HuH-7 (cell line): ENCODE measurements around the gene ANKIB1.

Experiments
- DNase-seq: peaks from one replicate; pipeline ENCODE4 v3.0.0; 2011; ENCODE audit warnings: low spot score

Gene ANKIB1

DNA sequence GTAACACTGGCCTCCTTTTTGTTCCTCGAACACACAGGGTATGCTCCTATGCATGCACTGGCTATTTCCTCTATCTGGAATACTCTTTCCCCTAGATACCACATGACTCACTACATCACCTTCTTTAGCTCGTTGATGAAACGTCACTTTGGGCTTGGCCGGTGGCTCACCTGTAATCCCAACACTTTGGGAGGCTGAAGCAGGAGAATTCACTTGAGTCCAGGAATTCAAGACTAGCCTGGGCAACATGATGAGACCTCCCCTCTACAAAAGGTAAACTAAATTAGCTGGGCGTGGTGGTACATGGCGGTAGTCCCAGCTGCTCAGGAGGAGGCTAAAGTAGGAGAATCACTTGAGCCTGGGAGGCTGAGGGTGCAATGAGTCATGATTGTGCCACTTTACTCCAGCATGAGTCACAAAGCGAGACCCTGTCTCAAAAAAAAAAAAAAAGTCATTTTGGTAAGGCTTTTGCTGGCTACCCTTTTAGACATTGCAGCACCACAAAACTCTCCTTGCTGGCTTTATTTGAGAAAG, 14.5 kb downstream of the ANKIB1 start:
- no peak for DNase-seq

DNA sequence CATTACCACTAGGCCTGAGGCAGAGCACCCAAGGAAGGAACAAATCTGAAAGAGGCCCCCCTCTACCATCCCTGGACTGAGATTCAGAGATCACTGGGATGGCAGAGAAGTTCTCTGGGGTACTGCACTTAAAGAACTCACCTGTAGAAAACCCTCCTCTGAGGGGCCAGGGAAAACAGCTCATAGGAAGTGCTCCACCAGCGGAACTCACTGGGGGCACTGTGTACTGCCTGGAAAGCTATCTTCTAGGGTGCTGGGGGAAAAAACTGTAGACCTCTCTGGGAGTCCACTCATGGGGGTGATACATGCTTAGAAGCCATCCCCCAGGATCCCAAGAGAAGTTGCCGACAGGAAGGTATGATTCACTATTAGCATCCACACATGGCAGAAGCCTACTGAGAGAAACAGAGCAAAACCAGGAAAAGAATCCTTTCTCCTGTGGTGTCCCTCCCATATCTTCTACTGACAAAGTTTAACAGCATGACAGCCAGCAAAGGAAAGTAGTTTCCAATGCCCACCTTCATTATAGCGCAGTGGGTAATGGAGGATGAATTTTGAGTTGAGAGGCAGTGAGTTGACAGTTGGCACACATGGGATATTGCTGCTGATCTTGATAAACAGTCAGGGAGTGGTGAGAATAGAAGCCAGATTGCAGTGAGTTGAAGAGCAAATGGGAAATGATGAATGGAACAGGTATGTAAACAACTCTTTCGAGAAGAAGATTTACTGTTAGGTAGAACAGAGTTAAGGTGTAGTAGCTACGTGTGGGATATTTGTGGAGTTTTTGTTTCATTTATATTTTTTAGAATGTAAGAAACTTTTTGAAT, 20.9 kb downstream of the ANKIB1 start:
- no peak for DNase-seq

DNA sequence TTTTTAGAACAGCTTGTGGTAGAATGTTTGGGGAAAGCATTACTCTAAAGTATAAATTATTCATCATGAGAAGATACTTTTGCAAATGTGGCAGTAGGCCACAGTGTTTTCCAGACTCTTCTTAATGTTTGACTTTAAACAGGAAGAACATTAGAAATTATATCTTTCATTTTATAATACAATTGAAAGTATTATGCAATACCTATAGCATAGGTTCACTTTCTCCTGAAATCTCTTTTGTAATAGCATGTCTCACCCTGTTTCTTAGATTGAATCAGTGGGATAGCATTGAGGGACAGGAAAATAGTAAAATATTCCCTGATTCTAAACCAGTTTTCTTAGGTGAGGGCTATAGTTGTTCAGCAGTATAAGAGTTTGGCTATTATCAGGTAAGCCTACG, 23.1 kb downstream of the ANKIB1 start:
- no peak for DNase-seq

DNA sequence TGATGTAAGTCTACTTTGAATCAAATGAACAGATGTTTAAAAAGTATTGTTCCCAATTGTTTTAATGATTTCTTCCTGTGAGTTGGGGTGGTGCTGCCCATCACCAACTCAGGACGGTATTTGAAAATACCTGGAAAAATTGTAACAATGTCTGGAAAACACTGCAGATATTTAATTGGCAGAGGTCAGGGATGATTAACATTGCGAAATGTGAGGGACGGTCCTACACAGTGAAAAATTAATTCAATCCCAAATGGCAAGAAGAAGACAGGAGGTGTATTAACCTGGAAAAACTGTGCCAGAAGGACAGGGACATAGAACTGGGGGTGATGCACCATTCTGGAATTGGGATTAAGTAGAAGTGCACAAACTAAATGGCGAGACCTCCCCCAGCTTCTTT, 29.6 kb downstream of the ANKIB1 start:
- DNase-seq, result no peak

DNA sequence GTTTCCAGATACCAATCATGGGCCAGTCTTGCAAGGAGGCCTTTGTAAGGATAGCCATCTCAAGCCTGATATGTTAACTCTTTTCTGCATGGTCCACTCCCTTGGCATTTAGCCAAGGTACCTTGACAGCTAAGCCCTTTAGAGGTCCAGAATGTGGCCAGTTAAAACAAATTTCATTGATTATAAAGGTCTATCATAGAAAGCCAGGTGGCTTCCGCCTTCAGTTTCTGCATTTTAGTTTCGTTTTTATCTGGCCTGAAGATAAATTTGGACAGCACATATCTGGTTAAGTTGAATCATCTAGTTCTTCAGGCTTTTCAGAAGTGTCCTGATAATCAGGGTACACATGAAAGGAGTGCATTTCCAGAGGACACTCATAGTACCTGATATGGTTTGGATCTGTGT, 30.7 kb downstream of the ANKIB1 start:
- DNase-seq, result no peak

DNA sequence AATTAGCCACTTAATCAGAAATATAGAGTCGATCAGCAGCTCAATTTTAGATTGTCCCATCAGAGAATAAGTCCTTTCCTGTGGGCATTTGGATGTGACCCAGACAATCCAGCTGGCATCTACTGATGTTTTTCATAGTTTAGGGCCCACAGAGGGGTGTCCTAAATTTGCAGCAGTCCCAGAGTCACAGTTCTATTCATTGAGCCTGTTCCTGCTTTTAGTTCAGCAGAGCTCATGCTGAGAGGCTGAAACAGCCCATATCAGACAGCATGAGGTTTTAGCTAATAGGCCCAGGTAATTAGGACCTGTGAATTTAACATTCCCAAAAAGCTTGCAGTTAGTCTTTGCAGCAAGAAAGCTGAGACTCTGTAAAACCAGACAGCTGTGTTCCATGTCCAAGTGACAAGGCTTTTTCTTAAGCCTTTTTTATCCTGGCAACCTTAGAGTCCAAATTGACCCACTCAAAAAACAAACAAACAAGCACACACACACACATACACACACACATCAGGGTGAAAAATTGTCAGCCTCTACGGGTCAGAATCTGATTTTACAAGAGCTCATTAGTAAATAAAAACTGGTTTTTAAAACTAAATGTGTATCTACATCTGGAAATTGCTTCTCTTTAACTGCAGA, 33.7 kb downstream of the ANKIB1 start:
- DNase-seq, result no peak

DNA sequence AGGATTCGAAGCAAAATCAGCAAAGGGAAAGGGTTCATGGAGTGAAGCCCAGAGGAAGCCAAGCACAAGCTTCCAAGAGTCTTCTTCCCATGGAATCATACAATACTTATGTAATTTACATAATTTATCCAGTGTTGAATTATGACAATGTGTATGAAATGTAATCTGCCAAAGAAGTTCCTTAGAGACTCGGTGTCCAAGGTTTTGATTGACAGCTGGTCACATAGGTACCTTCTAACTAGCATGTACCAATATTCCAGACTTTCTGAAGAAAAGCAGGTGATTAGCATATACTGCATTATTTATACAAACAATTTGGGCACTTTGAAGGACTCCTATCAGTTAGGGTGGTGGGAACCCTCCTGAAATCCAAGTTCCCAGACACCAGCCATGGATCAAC, 35.3 kb downstream of the ANKIB1 start:
- DNase-seq, result no peak

DNA sequence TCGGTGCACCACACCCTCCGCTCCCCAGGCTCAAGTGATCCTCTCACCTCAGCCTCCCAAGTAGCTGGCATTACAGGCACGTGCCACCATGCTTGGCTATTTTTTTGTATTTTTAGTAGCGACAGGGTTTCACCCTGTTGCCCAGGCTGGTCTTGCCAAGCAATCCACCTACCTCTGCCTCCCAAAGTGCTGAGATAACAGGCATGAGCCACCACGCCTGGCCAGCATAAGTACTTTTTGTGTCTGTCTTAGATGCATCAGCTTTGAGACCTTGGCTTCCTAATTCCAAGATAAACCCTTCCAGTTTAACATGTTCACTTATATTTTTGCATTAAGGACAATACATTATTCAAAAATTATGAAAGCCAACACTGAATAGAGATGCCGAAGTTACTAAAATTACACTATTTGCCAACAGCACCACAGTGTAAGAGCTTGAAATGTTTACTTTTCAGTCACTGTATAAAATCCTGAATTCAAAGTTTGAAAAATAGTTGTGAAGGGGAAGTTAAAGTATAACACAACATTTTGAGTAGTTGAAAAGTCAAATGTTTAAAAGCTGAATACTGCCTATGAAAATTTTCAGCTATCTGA, 36.5 kb downstream of the ANKIB1 start:
- DNase-seq, result no peak

DNA sequence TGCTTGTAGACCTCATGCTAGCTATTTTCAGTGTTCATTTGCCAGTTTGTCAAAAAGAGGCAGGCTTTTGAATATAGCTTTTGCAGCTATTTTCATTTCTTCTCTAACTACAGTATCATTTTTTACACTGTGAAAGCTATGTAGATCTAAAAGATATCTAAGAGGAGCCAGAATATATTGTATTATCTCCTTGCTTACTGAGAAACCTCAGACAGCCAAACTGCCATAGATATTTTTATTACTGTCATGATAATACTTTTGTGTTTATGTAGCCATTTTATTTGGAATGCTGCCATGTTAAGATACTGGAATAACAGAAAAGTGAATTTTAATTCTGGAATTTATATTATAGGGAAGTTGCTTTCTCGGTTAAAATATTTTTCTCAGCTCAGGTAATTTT, 37.2 kb downstream of the ANKIB1 start:
- DNase-seq, result no peak

DNA sequence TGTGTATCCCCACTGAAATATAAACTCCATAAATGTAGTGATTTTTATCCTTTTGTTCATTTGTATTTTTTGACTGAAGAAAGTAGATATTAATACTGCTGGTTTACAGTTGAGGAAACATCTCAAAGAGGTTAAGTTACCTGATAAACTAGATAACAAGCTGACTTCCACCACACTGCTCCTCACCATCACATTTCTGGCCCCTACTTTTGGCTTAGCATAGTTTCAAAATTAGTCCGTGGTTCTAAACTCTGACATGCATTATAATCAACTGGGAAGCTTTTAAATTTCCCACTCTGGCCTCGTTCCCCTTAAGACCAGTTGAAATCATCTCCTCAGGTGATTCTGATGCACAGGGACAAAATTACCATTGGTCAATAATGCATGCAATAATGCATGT, 43.5 kb downstream of the ANKIB1 start:
- DNase-seq, result no peak

DNA sequence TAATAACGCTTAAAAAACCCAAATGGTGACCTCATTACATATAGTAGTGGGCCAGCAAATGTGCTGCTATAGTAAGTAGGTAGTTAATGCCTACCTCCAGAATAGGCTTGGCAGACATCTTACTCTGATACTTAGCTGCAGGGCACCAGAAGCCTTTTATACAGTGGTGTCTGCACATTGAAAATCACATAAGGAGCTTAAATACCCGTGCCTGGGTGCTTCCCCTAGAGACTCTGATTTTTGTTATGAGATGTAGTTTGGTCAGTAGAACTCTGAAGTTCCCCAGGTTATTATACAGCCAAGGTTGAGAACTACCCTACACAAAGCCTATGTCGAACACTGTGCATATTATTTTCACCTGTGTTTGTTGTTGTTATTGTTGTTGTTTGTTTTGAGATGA, 47.2 kb downstream of the ANKIB1 start:
- DNase-seq, result no peak

DNA sequence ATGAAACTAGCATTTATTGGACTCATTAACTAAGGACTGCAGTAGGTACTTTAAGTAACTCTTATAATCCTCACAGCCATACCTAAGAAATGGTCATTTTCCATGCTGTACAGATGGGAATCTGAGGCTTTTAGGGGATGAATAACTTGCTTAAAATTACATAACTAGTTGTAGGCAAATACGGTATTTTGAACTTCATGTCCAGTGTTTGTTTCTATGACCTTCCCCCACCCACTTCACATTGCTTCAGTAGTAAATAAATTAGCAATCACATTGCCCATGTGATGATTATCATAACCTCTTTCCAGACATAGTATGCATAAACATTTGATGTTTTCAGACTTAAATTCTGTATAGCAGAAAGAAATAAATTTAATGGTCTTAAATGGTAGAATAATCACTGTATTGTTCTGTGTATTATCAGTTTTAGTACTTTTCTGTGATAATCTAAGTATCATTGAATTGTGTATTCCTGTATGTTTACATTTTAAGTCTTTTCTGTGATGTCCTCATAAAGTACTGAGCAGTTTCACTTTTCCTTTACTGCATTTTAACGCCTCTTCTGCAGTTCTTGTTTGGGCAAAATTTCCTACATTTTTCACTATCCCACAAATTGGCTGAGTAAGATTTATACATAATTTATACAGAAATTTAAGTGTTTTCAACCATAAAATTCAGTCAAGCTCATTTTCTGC, 48.3 kb downstream of the ANKIB1 start:
- DNase-seq, result no peak

DNA sequence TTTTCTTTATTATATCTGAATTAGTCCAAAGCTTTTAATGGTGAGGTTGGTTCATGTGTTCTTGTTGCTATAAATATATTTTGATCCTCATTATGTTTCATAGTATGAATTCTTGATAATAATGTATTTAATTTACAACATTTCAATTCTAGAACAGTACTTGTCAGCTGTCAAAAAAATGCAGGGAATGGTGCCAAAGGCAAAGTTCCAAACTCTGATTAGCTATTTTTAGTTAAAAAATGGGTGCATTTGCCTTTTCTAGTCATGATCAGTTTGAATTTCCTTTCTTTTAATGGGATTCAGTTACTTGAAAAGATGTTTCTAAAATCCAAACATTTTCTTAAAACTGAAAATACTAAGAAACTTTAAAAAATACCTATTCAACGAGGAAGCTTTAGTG, 49.6 kb downstream of the ANKIB1 start:
- DNase-seq, result no peak

DNA sequence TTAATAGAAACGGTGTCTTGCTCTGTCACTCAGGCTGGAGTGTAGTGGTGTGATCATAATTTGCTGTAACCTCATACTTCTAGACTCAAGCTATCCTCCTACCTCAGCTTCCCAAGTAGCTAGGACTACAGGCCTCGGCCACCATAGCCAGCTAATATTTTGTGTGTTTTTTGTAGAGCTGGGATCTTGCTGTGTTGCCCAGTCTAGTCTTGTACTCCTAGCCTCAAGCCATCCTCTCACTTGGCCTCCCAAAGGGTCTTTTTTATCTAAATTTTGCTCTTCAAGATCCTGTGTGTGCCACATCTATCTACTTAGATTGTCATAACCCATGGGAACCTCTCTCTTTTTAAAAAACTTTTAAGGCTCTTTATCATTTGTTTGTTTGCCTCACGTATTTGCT, 50.5 kb downstream of the ANKIB1 start:
- no peak for DNase-seq

DNA sequence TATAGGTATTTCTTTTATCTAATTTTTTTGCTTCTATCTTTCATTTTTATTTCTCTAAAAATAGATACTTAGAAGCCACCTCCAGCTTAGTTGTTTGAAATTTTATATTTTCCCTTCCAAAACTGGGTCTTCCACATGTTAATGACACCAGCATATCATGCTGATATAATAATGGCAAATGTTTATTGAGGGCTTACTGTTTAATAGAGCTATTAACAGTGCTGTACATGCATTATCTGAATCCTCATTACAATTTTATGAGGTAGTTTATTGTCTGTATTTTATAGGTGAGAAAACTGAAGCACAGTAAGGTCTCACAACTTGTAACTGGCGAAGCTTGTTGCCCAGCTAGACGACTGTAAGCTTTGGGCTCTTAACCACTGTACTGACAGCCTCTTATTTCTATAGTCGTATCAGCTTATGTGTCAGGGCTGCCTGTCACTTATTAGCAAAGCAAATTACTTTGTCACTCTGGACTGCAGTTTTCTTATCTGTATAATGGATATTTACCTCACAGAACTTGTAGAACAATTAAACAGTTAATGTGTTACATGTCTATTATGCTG, 51.2 kb downstream of the ANKIB1 start:
- no peak for DNase-seq

DNA sequence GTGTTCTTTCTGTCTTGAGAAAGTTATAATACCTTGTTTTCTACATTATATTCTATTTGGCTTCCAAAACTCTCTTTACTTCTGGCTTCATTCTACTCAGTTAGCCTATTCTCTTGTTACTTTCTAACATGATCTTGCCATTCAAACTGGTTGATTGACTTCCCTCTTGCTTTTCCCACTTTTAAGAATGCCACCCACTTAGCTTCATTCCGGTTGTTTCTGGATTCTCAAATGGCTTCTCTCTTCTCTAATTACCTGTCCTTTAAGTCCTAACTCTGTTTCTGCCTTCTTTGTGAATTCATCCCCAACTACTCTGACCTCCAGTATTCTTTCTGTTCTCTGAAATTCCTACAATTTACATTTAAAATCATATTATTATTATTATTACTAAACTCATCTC, 52.0 kb downstream of the ANKIB1 start:
- DNase-seq, result no peak

DNA sequence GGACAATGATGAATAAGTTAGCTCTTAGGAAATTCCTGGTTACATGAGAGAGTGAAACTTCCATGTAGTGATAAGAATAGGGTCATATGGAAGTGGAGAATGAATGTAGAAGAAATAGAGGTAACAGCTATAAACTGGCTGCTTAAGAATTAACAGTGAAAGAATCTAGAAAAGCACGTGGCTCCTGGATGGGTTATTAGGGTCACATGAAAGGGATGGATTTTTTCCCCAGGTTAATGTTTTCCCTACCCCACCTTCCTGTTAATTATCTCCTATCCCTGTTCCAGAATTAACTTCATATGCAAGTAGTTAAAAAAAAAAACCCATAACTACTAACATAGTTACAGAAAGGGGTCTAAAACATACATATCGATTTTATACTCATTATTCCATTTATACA, 58.0 kb downstream of the ANKIB1 start:
- DNase-seq, result no peak

DNA sequence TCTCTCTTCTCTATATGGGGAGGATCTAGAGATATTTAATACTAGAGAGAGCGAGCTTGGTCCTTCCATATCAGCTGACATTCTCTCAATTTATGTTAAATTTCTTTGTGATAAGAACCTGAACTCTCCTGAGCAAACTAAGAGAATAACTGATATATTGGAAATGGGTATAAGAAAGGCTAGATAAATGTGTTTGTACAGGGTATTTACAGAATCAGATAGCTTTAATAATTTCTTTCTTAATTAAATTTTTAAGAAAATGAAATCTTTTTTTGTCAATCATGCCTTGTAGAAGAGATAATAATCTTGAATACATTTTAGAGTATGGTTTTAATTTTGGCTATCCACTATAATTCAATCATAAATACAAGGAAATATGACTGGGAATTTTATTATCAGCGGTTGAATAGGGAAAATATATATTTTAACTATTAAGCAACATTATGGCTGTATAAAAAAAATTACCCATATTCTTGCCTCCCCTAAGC, 58.7 kb downstream of the ANKIB1 start:
- no peak for DNase-seq

DNA sequence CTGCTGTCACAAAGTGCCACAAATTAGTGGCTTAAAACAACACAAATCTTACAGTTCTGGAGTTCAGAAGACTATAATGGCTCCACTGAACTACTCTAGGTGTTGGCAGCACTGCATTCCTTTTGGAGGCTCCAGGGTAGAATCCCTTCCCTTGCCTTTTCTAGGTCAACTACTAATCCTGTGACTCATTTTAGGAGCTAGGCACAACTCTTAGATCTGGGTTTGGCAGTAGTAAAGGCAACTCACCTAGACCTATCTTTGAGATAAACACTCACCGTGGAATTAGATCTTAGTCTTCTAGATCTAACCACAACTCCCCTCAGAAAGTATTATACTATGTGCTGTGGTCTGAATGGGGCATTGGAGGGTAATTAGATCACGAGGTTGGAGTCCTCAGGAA, 60.4 kb downstream of the ANKIB1 start:
- no peak for DNase-seq

DNA sequence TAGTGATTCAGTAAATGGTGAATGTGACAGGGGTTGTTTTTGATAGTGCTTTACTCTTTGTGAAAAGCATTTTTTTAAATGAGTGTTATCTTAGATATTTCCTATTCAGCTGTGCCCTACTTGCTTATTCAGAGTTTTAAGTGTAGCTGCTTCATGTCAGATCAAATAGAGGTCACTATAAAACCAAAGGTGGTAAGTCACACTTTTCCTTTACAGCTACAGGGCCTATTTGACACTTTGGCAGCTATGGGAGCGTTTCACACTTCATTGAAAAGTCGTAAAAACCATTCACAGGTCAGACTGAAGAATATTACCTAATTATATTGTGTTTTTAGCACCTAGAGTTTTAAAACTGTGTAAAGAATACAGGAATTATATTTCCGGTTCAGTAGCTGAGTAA, 67.3 kb downstream of the ANKIB1 start:
- DNase-seq, result no peak

DNA sequence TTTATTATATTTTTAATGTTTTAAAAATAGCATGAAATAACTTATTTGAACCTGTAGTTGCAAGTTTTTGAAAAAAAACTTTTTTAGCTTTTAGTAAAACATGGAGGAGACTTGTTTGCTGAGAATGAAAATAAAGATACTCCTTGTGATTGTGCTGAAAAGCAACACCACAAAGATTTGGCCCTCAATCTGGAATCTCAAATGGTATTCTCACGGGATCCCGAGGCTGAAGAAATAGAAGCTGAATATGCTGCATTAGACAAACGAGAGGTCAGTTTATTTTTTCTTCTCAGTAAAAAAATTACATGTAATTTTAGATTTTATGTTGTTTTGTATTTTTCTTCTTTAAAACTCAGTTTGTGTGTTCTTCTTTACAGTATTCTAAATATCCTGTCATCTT, 73.5 kb downstream of the ANKIB1 start:
- DNase-seq, result no peak

DNA sequence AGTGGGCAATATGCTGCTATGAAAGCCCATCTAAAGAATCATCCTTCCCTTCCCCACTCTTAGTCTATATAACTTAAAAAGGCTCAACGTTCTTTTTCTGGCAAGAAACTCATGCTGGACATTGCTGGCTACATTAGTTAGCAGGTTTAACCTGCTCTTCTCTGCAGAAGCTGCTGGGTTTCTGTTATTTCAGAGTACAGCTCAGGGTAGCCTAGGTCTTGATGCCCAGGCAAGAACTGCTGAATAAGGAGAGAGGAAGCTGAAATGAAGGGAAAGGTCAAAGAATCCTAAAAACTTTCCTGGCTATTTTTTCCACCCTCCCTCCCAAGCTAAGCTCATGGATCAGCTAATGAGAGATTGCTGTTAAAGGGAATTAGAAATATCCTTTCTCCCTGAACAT, 79.4 kb downstream of the ANKIB1 start:
- no peak for DNase-seq
